ENCODE data around the gene TENT4A.

GRCh38 chr5:6786786-6787495 is 73.7 kb downstream of the TENT4A start:
- no peak for TF ChIP-seq EZH2 (IDR thresholded peaks at IDR 0.05; ENCODE audit: borderline replicate concordance, low read length)
- no peak for TF ChIP-seq CTCF (conservative IDR thresholded peaks at IDR 0.05 in 1 of 2, IDR thresholded peaks at IDR 0.05 in 1 of 2; ENCODE audit: extremely low read depth in 1 of 2, insufficient read depth in 1 of 2, low read depth in 1 of 2, low read length in 2 of 2)

Measured in mammary epithelial cell (primary cell).